ENCODE results near the gene PIM2.

PIM2 gene

DNA sequence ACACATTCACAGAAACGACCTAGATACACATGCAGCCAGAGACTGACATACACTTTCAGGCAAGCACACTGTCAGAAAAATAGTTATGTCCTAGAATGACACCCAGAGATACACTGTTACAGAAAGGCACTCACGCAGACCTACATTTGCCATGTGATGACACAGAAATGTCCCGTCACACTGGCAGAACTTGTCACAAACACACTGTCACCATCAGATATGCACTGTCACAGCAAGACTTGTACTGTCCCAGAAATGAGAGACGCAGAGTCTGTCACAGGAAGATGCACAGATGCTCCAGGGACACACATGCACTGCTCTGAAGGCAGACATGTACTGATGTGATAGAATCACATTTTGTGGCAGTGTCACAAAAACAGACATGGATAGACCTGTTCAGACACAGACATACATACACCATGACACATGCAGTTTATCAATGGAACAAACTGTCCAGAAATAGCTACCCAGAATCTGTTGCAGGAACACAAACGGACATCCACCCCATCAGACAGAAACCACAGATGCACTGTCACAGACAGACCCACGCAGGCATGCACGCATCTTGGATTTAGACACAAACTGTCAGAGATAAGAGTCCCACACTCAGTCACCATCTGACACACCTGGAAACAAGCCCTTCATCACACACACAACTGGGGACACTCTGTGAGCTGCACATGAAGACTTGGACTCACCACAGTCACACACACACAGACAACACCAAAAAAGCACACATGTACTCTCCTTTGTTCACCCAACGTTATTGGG lies 1.3 kb upstream of the PIM2 start:
- Mint-ChIP-seq H3K9me3 (no peaks in the 10 kb centered on the region), H3K27ac (peak overlapping the region; percentile 92), H3K4me1 (ENCODE audit: low read depth) (peaks cover 56% of the 10 kb centered on the region), H3K27me3 (peaks cover 21% of the 10 kb centered on the region), H3K4me3 (peak overlapping the region; percentile 88), H3K36me3 (ENCODE audit: low read depth) (peaks cover 83% of the 10 kb centered on the region)
- DNase-seq = peak; percentile 51

DNA sequence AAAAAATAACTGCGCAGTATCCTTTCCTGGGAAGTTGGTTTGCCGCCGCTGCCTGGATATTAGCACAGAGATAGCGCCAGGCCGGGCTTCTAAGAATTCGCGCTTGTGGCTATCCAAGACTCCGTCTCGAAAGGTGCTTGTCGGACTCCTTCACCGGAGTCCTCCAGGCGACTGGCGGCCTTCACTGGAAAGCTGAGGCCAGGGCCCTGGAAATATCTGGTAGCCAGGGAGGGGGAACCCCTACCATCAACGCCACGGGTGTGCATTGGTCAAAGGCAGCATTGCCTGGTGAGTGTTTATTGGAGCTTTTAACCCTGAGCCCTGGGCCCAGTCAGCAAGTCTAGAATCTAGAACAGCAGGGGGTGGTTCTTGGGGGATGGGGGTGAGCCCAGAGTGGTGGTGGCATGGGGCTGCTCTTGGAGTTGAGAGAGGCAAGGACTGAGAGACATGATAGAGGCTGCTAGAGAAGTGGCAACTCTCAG lies 577 bp upstream of the PIM2 start:
- H3K27me3 Mint-ChIP-seq = peaks cover 21% of the 10 kb centered on the region
- no peaks in the 10 kb centered on the region for H3K9me3 Mint-ChIP-seq
- H3K27ac Mint-ChIP-seq = peak overlapping the region; percentile 92
- DNase-seq = no peak
- H3K4me3 Mint-ChIP-seq = peak overlapping the region; percentile 88
- H3K36me3 Mint-ChIP-seq (ENCODE audit: low read depth) = peaks cover 88% of the 10 kb centered on the region
- peaks cover 61% of the 10 kb centered on the region for H3K4me1 Mint-ChIP-seq (ENCODE audit: low read depth)

DNA sequence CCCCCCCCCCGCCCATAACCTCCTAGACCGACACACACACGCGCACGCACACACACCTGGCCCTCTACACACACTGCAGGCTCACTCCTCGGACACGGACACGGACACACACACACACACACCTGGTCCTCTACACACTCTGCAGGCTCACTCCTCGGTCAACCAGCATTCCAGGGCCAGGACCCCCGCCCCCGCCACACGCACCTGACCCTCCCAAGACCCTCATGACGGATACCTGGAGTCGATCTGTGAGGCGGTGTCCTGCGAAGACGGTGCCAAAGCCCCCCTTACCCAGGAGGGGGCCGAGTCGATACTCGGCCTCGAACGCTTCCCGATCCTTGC lies 552 bp downstream of the PIM2 start:
- DNase-seq = no peak

DNA sequence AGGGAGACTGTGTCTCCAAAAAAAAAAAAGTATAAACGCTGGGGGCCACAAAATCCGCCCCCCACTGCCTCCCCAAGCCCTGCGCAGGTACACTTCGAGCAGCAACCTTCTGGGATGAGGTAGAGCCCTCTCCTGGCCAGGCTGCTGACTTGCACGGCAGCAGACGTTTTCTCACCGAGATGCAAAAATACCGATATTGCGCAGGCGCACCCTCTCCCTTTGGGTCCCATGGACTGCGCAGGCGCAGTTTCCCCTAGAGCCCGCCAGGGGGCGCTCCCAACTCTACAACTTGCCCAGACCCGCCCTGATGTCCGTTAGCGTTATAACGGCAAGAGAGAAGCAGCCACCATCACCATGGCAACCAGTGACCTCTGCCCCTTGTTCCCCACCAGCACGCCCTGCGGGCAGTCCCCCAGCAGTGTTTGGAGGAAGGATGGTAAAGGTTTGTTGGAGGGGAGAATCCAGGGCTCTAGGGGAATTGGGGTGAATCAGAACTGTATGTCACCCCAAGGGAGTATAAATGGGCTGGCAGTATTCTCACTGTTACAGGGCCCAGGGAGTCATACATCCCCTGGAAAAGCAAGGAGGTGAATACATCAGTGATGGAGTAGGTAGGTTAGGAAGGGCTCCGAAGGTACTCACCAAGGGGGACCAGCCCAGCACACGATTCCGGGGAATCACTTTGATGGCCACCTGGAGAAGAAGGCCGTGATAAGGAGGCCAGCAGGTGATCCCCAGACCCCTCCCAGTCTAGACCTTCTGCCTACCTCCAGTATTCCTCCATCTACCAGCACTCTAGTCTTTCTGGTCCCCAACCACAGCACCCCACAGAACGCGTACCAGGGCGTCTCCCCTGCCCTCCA lies 1.5 kb downstream of the PIM2 start:
- H3K4me1 Mint-ChIP-seq (ENCODE audit: low read depth) = peaks cover 66% of the 10 kb centered on the region
- no peaks in the 10 kb centered on the region for H3K9me3 Mint-ChIP-seq
- H3K27me3 Mint-ChIP-seq = peaks cover 25% of the 10 kb centered on the region
- peak; percentile 93 for DNase-seq
- H3K4me3 Mint-ChIP-seq = peak overlapping the region; percentile 88
- peaks cover 90% of the 10 kb centered on the region for H3K36me3 Mint-ChIP-seq (ENCODE audit: low read depth)
- peak overlapping the region; percentile 92 for H3K27ac Mint-ChIP-seq

More for the DNA sequence above, 552 bp downstream of the PIM2 start:
- H3K4me1 Mint-ChIP-seq (ENCODE audit: low read depth) = peaks cover 65% of the 10 kb centered on the region
- H3K36me3 Mint-ChIP-seq (ENCODE audit: low read depth) = peaks cover 88% of the 10 kb centered on the region
- peak overlapping the region; percentile 92 for H3K27ac Mint-ChIP-seq
- no peaks in the 10 kb centered on the region for H3K9me3 Mint-ChIP-seq
- H3K4me3 Mint-ChIP-seq = peak overlapping the region; percentile 88
- peaks cover 19% of the 10 kb centered on the region for H3K27me3 Mint-ChIP-seq

DNA sequence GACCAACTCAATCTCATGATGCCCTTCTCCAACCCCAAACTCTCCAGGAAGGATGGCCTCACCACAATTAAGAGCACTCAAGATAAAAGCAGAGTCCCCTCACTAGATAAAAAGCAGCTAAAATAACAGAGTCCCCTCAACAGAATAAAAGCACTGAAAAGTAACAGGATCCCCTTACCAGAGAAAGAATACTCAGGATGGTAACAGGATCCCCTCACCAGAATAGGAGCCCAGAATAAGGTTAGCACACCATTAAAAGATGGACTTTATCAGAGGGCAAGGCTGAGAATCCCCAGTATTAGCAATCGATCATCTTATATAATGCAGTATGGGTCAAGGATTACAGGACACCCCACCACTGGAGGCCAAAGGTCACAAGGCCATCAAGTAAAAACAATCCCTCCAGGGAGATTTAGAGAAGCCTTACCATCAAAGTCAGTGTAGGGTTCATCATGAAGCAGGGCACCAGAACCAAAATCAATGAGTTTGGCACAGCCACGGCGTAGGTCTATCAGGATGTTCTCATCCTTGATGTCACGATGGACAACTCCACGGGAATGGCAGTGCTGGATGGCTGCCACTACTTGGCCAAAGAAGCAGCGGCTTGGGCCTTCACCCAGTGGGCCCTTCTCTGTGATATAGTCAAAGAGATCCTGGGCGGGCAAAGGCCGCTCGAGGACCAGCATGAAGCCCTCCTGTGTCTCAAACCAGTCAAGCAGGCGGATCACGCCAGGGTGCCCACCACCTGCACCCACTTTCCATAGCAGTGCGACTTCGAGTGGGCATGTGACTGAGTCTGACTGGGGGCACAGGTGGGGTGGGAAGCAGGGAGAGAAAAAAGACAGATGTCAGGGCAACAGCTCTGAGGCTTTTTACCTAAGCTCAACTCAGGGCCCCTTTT lies 4.0 kb downstream of the PIM2 start:
- H3K27me3 Mint-ChIP-seq = peaks cover 40% of the 10 kb centered on the region
- peaks cover 84% of the 10 kb centered on the region for H3K36me3 Mint-ChIP-seq (ENCODE audit: low read depth)
- peaks cover 57% of the 10 kb centered on the region for H3K4me1 Mint-ChIP-seq (ENCODE audit: low read depth)
- no peak for DNase-seq
- peak overlapping the region; percentile 92 for H3K27ac Mint-ChIP-seq
- no peaks in the 10 kb centered on the region for H3K9me3 Mint-ChIP-seq
- H3K4me3 Mint-ChIP-seq = peak overlapping the region; percentile 88

DNA sequence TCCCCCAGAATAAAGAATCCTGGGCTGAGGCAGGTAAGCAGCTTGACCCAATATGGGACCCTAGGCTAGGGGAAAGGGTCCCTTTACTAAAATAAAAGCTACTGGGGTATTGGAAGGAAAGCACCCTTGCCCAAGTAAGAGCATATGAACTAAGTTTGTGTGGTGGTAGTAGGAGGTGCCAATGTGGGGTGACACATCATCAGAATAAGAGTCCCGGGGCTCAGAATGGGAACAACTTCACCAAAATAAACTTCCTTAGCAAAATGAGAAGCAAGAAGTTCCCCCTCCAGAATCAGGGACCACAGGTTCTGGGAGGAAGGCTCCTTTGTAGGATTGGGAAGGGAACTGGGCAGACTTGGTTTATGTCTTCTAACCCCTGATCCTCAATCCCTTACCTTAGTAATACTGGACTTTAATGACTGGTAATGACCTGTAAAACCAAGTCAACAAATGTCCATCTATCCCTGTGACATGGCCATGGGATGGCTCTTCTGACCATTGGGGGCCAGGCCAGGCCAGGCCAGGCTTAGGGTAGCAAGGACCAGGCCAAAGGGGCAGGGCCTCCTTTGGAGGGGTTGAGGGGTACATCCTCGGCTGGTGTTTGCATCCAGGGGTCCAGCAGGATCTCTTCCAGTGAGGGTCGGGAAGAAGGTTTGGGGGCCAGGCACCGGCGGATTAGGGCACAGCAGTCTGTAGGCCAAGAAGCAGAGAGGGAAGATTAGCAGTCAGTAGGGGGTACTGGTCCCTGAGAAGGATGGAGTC lies 5.0 kb downstream of the PIM2 start:
- Mint-ChIP-seq H3K27me3 (peaks cover 37% of the 10 kb centered on the region), H3K9me3 (no peaks in the 10 kb centered on the region), H3K27ac (peak overlapping the region; percentile 92), H3K4me1 (ENCODE audit: low read depth) (peaks cover 50% of the 10 kb centered on the region), H3K36me3 (ENCODE audit: low read depth) (peaks cover 82% of the 10 kb centered on the region), H3K4me3 (peak overlapping the region; percentile 88)
- DNase-seq = no peak

DNA sequence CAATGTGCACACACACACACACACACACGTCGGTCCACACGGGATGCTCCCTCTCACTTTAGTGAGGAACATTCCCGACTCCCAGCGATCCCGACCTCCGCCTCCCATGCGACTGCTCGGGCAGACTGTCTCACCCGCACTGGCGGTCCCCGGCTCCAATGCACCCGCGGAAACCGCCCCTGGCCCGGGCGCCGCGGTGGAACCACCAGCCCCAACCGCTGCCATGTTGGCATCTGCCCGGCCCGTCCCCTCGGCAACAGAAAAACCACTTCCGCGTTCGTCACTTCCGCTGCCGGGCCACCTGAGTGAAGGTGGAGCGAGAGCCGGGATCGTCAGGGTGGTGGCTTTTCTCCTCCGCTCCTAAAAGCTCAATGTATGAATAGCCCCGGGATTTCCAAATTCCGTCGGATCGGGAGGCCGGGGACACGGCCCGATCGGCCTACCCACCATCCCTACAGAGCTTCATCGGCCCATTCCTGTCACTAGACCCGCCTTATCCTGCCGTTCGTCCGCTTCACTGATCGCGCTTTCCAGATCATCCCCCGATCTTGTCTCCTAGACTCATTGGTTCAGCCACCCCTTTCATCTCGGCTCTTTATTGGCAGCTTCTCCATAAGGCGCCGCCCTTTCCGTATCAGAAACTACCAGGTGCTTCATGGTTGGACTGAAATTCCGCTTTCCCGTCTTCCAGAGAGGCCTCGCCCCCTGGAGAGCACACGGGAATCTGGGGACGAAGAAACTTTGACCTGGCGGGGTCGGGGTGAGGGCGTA lies 7.2 kb downstream of the PIM2 start, which contains the start of gene SLC35A2:
SLC35A2 (minus strand) TSS at position 235 of the 771 bp plus-strand sequence; CDS start at position 225, 10 bp downstream.
- peaks cover 44% of the 10 kb centered on the region for H3K4me1 Mint-ChIP-seq (ENCODE audit: low read depth)

DNA sequence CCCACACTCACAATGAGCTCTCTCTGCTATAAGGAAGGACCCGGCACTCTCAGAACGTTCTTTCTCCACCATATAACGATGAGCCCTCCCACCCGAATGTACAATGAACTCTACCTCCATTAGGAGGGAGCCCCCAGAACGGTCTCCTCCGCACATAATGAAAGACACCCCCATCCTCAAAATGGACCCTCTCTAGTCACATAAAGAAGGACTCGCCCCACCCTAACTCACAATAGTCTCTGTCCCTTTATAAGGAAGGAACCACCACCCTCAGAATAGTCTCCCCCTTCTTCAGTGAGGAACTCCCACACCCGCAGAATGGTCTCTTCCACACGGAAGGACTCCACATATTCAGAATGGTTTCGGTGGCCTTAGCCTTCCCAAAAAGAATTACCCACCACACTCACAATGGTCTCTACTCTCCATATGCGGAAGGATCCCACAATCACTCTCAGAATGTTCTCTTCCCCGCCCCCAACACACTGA lies 7.9 kb downstream of the PIM2 start:
- Mint-ChIP-seq H3K27me3 (peaks cover 27% of the 10 kb centered on the region), H3K9me3 (no peaks in the 10 kb centered on the region), H3K36me3 (ENCODE audit: low read depth) (peaks cover 64% of the 10 kb centered on the region), H3K4me1 (ENCODE audit: low read depth) (peaks cover 44% of the 10 kb centered on the region), H3K27ac (peak overlapping the region; percentile 94), H3K4me3 (peak overlapping the region; percentile 88)
- no peak for DNase-seq

More for the DNA sequence above, 7.2 kb downstream of the PIM2 start, which contains the start of gene SLC35A2:
- peaks cover 65% of the 10 kb centered on the region for H3K36me3 Mint-ChIP-seq (ENCODE audit: low read depth)
- peak; percentile 91 for DNase-seq
- H3K4me3 Mint-ChIP-seq = peak within 1 kb of the TSS; percentile 88
- no peaks in the 10 kb centered on the region for H3K9me3 Mint-ChIP-seq
- peaks cover 27% of the 10 kb centered on the region for H3K27me3 Mint-ChIP-seq
- peak within 1 kb of the TSS; percentile 94 for H3K27ac Mint-ChIP-seq

DNA sequence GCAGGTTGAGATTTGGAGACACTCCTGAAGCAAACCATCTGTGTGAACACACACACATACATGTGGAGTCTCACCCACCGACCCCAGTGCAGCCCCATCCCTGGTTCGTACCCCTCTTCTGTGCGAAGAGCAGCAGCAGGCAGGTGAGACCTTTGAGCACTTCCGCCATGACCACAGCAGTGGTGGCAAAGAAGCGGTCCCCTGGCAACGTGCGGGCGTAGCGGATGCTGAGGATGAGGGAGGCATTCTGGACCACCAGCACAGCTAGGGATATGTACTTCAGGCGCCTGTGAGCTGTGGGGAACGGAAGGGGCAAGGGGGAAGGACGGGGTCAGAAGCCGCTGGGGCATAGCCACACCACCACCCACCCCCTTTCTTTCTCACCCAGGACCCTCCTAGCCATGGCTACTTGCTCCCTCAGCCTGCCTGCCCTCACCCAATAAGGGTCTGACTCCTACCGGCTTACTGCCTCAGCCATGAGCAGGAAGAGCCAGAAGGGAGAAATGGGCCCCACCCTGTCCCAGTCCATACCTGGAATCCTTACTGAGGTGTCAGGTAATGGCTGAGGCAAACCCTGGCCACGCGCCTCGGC lies 9.0 kb downstream of the PIM2 start:
- H3K27me3 Mint-ChIP-seq = peaks cover 27% of the 10 kb centered on the region
- H3K4me3 Mint-ChIP-seq = peak overlapping the region; percentile 88
- H3K36me3 Mint-ChIP-seq (ENCODE audit: low read depth) = peaks cover 62% of the 10 kb centered on the region
- H3K9me3 Mint-ChIP-seq = no peaks in the 10 kb centered on the region
- no peak for DNase-seq
- H3K27ac Mint-ChIP-seq = no peak overlapping the region
- H3K4me1 Mint-ChIP-seq (ENCODE audit: low read depth) = peaks cover 38% of the 10 kb centered on the region

DNA sequence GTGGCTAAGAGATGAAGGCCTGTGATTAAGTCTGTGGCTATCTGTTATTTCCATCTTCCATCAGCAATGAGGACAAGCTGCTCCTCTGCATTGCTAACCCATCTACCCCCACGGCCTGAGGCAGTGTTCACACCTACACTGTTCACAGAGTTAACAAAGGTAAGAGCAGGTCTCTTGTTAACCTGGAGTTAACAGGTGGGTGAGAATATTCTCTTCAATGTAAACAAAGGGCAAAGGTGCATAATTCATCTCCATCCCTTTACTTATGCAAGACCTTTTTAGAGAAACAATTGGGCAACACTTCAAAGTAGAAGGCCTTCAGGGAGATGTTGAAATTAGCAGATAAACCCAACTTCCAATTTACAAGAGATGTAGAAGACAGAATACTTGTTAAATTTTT lies 10.2 kb downstream of the PIM2 start:
- Mint-ChIP-seq H3K4me3 (no peak overlapping the region), H3K9me3 (no peaks in the 10 kb centered on the region), H3K27ac (no peak overlapping the region), H3K27me3 (peaks cover 30% of the 10 kb centered on the region), H3K4me1 (ENCODE audit: low read depth) (peaks cover 26% of the 10 kb centered on the region), H3K36me3 (ENCODE audit: low read depth) (peaks cover 59% of the 10 kb centered on the region)
- no peak for DNase-seq

DNA sequence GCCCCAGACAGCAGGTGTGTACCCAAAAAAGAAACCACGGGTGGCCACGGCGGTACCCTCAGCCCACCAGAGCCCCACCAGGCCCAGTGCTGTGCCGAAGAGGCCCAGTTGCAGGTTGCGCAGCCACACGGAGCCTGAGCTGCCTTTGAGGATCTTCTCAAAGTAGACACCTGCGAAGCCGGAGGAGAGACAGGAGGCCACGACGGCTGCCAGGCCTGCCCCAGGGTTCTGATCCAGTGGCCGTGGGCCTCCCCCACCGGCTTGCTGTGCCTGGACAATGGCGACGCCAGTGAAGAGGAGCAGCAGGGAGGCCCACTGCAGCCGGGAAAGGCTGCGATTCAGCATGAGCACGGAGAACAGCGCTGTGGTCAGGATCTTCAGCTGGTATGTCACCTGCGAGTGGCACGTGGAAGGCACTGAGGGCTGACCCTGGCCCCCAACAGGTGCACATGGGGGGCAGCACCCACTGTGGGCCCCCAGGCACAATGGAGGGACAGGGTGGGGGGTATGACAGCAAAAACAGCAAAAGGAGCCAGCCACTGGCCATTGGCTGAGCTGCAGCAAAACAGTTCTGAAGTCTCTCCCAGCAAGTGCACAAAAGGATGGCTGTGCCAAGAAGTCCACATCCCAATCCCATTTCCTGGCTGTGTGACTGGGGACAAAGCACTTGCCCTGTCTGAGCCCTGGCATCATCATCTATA lies 13.6 kb downstream of the PIM2 start:
- no peak overlapping the region for H3K4me3 Mint-ChIP-seq
- no peak for DNase-seq
- H3K4me1 Mint-ChIP-seq (ENCODE audit: low read depth) = peaks cover 3% of the 10 kb centered on the region
- H3K27ac Mint-ChIP-seq = peak overlapping the region; percentile 64
- no peaks in the 10 kb centered on the region for H3K9me3 Mint-ChIP-seq
- H3K36me3 Mint-ChIP-seq (ENCODE audit: low read depth) = peaks cover 67% of the 10 kb centered on the region
- peaks cover 20% of the 10 kb centered on the region for H3K27me3 Mint-ChIP-seq

DNA sequence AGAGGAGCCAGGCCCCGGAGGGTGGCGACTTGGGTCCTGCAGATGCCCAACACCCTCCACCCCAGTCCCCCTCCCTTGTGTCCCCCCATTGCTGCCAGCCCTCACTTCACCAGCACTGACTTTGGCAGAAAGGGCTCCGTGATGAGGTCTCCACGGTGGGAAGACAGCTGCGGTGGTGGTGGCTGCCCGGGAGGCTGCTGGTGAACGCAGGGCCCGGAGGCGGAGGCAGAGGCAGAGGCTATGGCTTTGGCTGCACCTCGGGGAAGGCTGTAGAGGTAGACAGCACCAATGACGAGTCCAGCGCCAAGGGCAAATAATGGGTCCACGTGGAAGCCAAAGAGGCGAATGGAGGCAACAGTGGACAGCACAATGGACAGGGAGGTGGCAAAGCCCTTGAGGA lies 14.2 kb downstream of the PIM2 start:
- H3K9me3 Mint-ChIP-seq = no peaks in the 10 kb centered on the region
- H3K27ac Mint-ChIP-seq = peak overlapping the region; percentile 47
- H3K4me1 Mint-ChIP-seq (ENCODE audit: low read depth) = peaks cover 4% of the 10 kb centered on the region
- peaks cover 19% of the 10 kb centered on the region for H3K27me3 Mint-ChIP-seq
- H3K4me3 Mint-ChIP-seq = no peak overlapping the region
- peaks cover 71% of the 10 kb centered on the region for H3K36me3 Mint-ChIP-seq (ENCODE audit: low read depth)
- no peak for DNase-seq

Data from activated T-cell treated with anti-CD3 and anti-CD28 coated beads, Interleukin-2, amount 50 U/mL, for 24 hours (primary cell).